Coronary artery (tissue), 2 donors: ENCODE data around the gene EXOC3.
A peak's percentile ranks its signal among the peaks of the same experiment; 100 is the strongest.
"Not testable (repeated sequence)": the region's sequence is repeated elsewhere in the genome, so short reads cannot be mapped to it uniquely, and the experiment has no call there.

ENCODE experiments used
- DNase-seq: peaks from one replicate; pipeline ENCODE4 v3.0.0-alpha.2; 2017; ENCODE audit warnings: low spot score
- H3K27ac ChIP-seq, 2 donors: fragments of 200-600 bp; sonication (generic); one replicate each; pipeline ENCODE4 v1.5.1; 2016 to 2019
- H3K4me3 ChIP-seq: fragments of 200-600 bp; sonication (generic); 2 replicates; pipeline ENCODE4 v1.5.1; 2016; ENCODE audit warnings: mild to moderate bottlenecking, moderate library complexity
- CTCF ChIP-seq: fragments of 200-600 bp; sonication (generic); IDR thresholded peaks from one replicate; pipeline ENCODE4 v1.5.1; 2019; ENCODE audit warnings: antibody characterized with exemption

Gene EXOC3

GRCh38 chr5:442335-443238 is at the start of gene EXOC3:
TSS of gene EXOC3 (plus strand) at chr5:443176. CDS start at chr5:446206, 3,030 bp downstream.
- peak; percentile 77 for DNase-seq
- Histone ChIP-seq H3K4me3 (peak within 1 kb of the TSS; percentile 83), H3K27ac (peak within 1 kb of the TSS; percentile 56 to 84)
- no peak for TF ChIP-seq CTCF

- no peak for TF ChIP-seq CTCF
- H3K27ac ChIP-seq, result no peak overlapping the region
- DNase-seq, result peak; percentile 40
- H3K4me3 ChIP-seq, result no peak overlapping the region
Measured at GRCh38 chr5:393846-394275, 49.1 kb upstream of the EXOC3 start.

GRCh38 chr5:394671-395155 is 48.3 kb upstream of the EXOC3 start:
- H3K27ac ChIP-seq, result no peak overlapping the region
- peak; percentile 57 for DNase-seq
- H3K4me3 ChIP-seq, result no peak overlapping the region
- no peak for TF ChIP-seq CTCF

- no peak for TF ChIP-seq CTCF
- peak; percentile 64 for DNase-seq
- Histone ChIP-seq H3K27ac (no peak overlapping the region), H3K4me3 (no peak overlapping the region)
Measured at GRCh38 chr5:395156-395920, 47.6 kb upstream of the EXOC3 start.

- DNase-seq, result peak; percentile 63
- no peak overlapping the region for H3K4me3 ChIP-seq
- TF ChIP-seq CTCF, result no peak
- no peak overlapping the region for H3K27ac ChIP-seq
Measured at GRCh38 chr5:395921-396530, 47.0 kb upstream of the EXOC3 start.

- Histone ChIP-seq H3K4me3 (no peak overlapping the region), H3K27ac (no peak overlapping the region)
- peak; percentile 45 for DNase-seq
- TF ChIP-seq CTCF, result no peak
Measured at GRCh38 chr5:396531-396961, 46.4 kb upstream of the EXOC3 start.

GRCh38 chr5:398141-398474 is 44.9 kb upstream of the EXOC3 start:
- H3K27ac ChIP-seq, H3K4me3 ChIP-seq, DNase-seq: not testable (repeated sequence)
